HCT116 (cell line): ENCODE measurements around the gene FOXF2. TPM values are rescaled to one million over a fixed set of nuclear protein-coding genes. Genes with fewer than 3 reads are reported as not detected.
"Not testable (repeated sequence)": the region's sequence is repeated elsewhere in the genome, so short reads cannot be mapped to it uniquely, and the experiment has no call there.

ENCODE experiments used
- ATAC-seq: fragments of 200-7000 bp; cut with Tn5 transposase; 2 replicates; pipeline ENCODE4 v1.9.1; 2020; ENCODE audit warnings: mild to moderate bottlenecking, moderate library complexity
- BruUV-seq: library from RNA; stranded (reverse); fragments of 400-500 nt; replicated peaks from 2 replicates; lab custom pipeline; 2021; lab: Mats Ljungman, UMichigan
- CTCF ChIA-PET: fragments of 300-600 bp; sonication (Branson Sonifier 250); formaldehyde crosslinking; loops from one replicate; lab custom pipeline; 2021; ENCODE audit warnings: antibody characterized with exemption; lab: Charles Lee
- POLR2A ChIA-PET: fragments of 300-600, 350-600 bp; sonication (Branson Sonifier 250); formaldehyde crosslinking; loops from one replicate; lab custom pipeline; 2021; ENCODE audit warnings: antibody characterized with exemption; lab: Charles Lee
- RAD21 ChIA-PET, 2 experiments: fragments of 300-600 bp; sonication (Branson Sonifier 250); formaldehyde crosslinking; loops; one replicate each; lab custom pipeline; 2023; ENCODE audit warnings: low total read pairs in 2 of 2; ENCODE audit not compliant: uncharacterized antibody in 2 of 2, unreplicated experiment in 2 of 2, low non-redundant PET in 1 of 2; lab: Charles Lee
- DNase-seq: peaks from one replicate; pipeline ENCODE4 v3.0.0-alpha.2; 2010; ENCODE audit warnings: low read depth, low spot score
- H2AFZ ChIP-seq: fragments of 200-600 bp; shearing (Covaris generic), sonication (generic); 2 replicates; pipeline ENCODE4 v1.6.1; 2017; ENCODE audit warnings: low read depth, mixed run types, mixed read lengths, antibody characterized with exemption, low read length; ENCODE audit not compliant: poor library complexity, severe bottlenecking
- H3K27ac ChIP-seq: 2 replicates; pipeline ENCODE4 v1.5.1; 2012; ENCODE audit warnings: low read depth, low read length
- H3K27me3 ChIP-seq: fragments of 200-600 bp; sonication (generic); 2 replicates; pipeline ENCODE4 v1.6.1; 2016; ENCODE audit warnings: mixed run types, low read length, mixed read lengths; ENCODE audit not compliant: insufficient read depth
- H3K36me3 ChIP-seq, 2 experiments: fragments of 200-500 bp in 1 of 2; fragments of 200-600 bp in 1 of 2; sonication (Bioruptor generic) in 1 of 2; sonication (generic) in 1 of 2; 2 replicates each; pipeline versions ENCODE4 v1.5.1 to v1.6.1; 2014 to 2016; ENCODE audit warnings: low read length in 2 of 2, inconsistent platforms in 1 of 2, mixed read lengths in 1 of 2, mixed run types in 1 of 2; ENCODE audit not compliant: insufficient read depth in 2 of 2, control insufficient read depth in 1 of 2
- H3K4me1 ChIP-seq, 2 experiments: fragments of 200-600 bp in 1 of 2; sonication (generic) in 1 of 2; 2 replicates each; pipeline versions ENCODE4 v1.5.1 to v1.6.1; 2012 to 2017; ENCODE audit warnings: low read length in 2 of 2, inconsistent platforms in 1 of 2, mild to moderate bottlenecking in 1 of 2, mixed read lengths in 1 of 2, mixed run types in 1 of 2, moderate library complexity in 1 of 2; ENCODE audit not compliant: insufficient read depth in 2 of 2, control insufficient read depth in 1 of 2
- H3K4me2 ChIP-seq: fragments of 200-600 bp; sonication (generic); 2 replicates; pipeline ENCODE4 v1.6.1; 2017; ENCODE audit warnings: mixed run types, low read length, mixed read lengths
- H3K4me3 ChIP-seq, 2 experiments: fragments of 200-600 bp in 1 of 2; sonication (generic) in 1 of 2; replicated peaks in 1 of 2; 2 replicates each; pipeline ENCODE4 v1.5.1; 2011 to 2016; ENCODE audit warnings: low read length in 2 of 2, control low read depth in 1 of 2, low read depth in 1 of 2, mild to moderate bottlenecking in 1 of 2, mixed read lengths in 1 of 2, mixed run types in 1 of 2
- H3K79me2 ChIP-seq: fragments of 200-600 bp; sonication (generic); 2 replicates; pipeline ENCODE4 v1.6.1; 2017; ENCODE audit warnings: mild to moderate bottlenecking, mixed run types, low read length, moderate library complexity, mixed read lengths; ENCODE audit not compliant: insufficient read depth
- H3K9ac ChIP-seq: fragments of 200-600 bp; sonication (generic); 2 replicates; pipeline ENCODE4 v1.6.1; 2016; ENCODE audit warnings: low read length, mixed read lengths
- H3K9me2 ChIP-seq: fragments of 200-600 bp; sonication (generic), shearing (Covaris generic); 2 replicates; pipeline ENCODE4 v1.6.1; 2017; ENCODE audit warnings: mixed run types, mild to moderate bottlenecking, moderate library complexity; ENCODE audit not compliant: insufficient read depth
- H3K9me3 ChIP-seq, 2 experiments: fragments of 200-500 bp in 1 of 2; fragments of 200-600 bp in 1 of 2; sonication (Bioruptor generic) in 1 of 2; sonication (generic) in 1 of 2; 2 replicates each; pipeline ENCODE4 v1.6.1; 2014 to 2017; ENCODE audit warnings: low read length in 2 of 2, mixed read lengths in 2 of 2, inconsistent platforms in 1 of 2, low read depth in 1 of 2, mild to moderate bottlenecking in 1 of 2, mixed run types in 1 of 2, moderate library complexity in 1 of 2; ENCODE audit not compliant: control insufficient read depth in 1 of 2, insufficient read depth in 1 of 2
- H4K20me1 ChIP-seq: fragments of 200-600 bp; sonication (generic), shearing (Covaris generic); 2 replicates; pipeline ENCODE4 v1.6.1; 2017; ENCODE audit warnings: mixed run types, mild to moderate bottlenecking, moderate library complexity; ENCODE audit not compliant: insufficient read depth
- CEBPB ChIP-seq: IDR thresholded peaks from 2 replicates; pipeline ENCODE4 v1.6.1; 2012; ENCODE audit warnings: low read depth
- EGR1 ChIP-seq: IDR thresholded peaks from 2 replicates; pipeline ENCODE4 v1.6.1; 2012; ENCODE audit warnings: low read depth
- EZH2 ChIP-seq: fragments of 200-600 bp; sonication (generic); IDR thresholded peaks from 2 replicates; pipeline ENCODE4 v1.6.1; 2017; ENCODE audit warnings: antibody characterized with exemption, mixed run types
- YY1 ChIP-seq: IDR thresholded peaks from 2 replicates; pipeline ENCODE4 v1.6.1; 2011; ENCODE audit warnings: low read length, low read depth, moderate library complexity, mild to moderate bottlenecking; ENCODE audit not compliant: insufficient replicate concordance; ENCODE audit errors: extremely low read depth
- ZNF274 ChIP-seq: fragments of 200-500 bp; sonication (Bioruptor generic); IDR thresholded peaks from 2 replicates; pipeline ENCODE4 v1.6.1; 2014; ENCODE audit warnings: mild to moderate bottlenecking, low read depth, low read length, inconsistent platforms
- intact Hi-C: fragments of 100-400 bp; cut with micrococcal nuclease; formaldehyde crosslinking; loops from 2 replicates; pipeline ENCODE4 v1.10.0; 2022
- total RNA-seq: library from RNA; stranded (reverse); gene quantifications from one replicate; pipeline ENCODE4 v1.2.1, GENCODE V29; 2021; ENCODE audit not compliant: unreplicated experiment
- TF ChIP-seq, protein P1 (sequence below): IDR thresholded peaks from 2 replicates; pipeline ENCODE4 v1.6.1; 2012

FOXF2 gene
- total RNA-seq, 1 experiment from 2014 or later = not detected

DNA sequence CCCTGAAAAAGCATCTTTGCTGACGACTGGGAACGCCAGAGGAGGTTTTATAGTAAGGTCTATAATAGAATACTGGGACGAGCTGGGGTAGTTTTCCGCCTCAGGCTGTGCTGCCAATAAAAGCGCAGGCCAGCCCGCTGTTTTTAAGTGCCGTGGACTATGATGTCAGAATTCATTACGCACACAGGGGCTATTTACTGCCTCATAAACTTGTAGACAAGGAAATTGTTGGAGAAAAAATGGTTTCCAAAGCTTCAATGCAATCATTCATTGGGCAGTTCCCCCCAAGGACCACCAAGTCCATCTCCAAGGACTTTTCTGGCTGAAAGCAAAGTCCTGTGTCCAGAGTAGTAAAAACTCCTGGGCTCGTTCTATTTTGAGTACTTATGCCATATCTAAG lies 20.4 kb upstream of the FOXF2 start:
- no peak overlapping the region for H3K27ac ChIP-seq
- ATAC-seq (no peak), DNase-seq (no peak)
- no peak for TF ChIP-seq EZH2
- TF ChIP-seq, protein P1, sequence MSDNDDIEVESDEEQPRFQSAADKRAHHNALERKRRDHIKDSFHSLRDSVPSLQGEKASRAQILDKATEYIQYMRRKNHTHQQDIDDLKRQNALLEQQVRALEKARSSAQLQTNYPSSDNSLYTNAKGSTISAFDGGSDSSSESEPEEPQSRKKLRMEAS = no peak
- TF ChIP-seq YY1 = no peak
- no peak for TF ChIP-seq ZNF274
- TF ChIP-seq CEBPB = no peak
- no peak for TF ChIP-seq EGR1
- no peaks in the 10 kb centered on the region; the same call in 1 of the 2 replicates for H4K20me1 ChIP-seq
- intact Hi-C loops = no loop called here
- no TSS peak for BruUV-seq
- H3K79me2 ChIP-seq = no peaks in the 10 kb centered on the region
- ChIA-PET RAD21 (no interaction called here), POLR2A (no interaction called here), CTCF (no interaction called here)
- H3K9me2 ChIP-seq = no peaks in the 10 kb centered on the region
- H3K27me3 ChIP-seq = no peaks in the 10 kb centered on the region
- H3K4me3 ChIP-seq = no peak overlapping the region
- no peaks in the 10 kb centered on the region for H3K36me3 ChIP-seq
- H2AFZ ChIP-seq = no peak overlapping the region
- H3K4me1 ChIP-seq = no peaks in the 10 kb centered on the region
- H3K4me2 ChIP-seq = no peak overlapping the region
- H3K9me3 ChIP-seq = no peaks in the 10 kb centered on the region
- H3K9ac ChIP-seq = no peak overlapping the region

DNA sequence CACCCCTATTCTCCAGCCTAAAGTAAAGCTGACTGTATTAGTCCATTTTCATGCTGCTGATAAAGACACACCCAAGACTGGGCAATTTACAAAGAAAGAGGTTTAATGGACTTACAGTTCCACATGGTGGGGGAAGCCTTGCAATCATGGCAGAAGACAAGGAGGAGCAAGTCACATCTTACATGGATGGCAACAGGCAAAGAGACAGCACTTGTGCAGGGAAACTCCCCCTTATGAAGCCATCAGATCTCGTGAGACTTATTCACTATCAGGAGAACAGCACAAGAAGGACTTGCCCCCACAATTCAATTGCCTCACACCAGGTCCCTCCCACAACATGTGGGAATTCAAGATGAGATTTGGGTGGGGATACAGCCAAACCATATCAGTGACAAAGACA lies 19.7 kb upstream of the FOXF2 start:
- H3K4me2 ChIP-seq, ATAC-seq, BruUV-seq, H3K4me3 ChIP-seq, RAD21 ChIA-PET, H3K9me2 ChIP-seq, H3K27me3 ChIP-seq, H3K27ac ChIP-seq, H2AFZ ChIP-seq, H3K36me3 ChIP-seq, H3K4me1 ChIP-seq, H3K9me3 ChIP-seq, CTCF ChIA-PET, intact Hi-C loops, DNase-seq, H4K20me1 ChIP-seq, POLR2A ChIA-PET, H3K9ac ChIP-seq, H3K79me2 ChIP-seq: not testable (repeated sequence)
